H54 (cell line): ENCODE data around the gene SLC45A2.
A peak's percentile ranks its signal among the peaks of the same experiment; 100 is the strongest.
"Not testable (repeated sequence)": the region's sequence is repeated elsewhere in the genome, so short reads cannot be mapped to it uniquely, and the experiment has no call there.

Experiments
- DNase-seq: peaks from one replicate; pipeline ENCODE4 v3.0.0; 2011; ENCODE audit warnings: low spot score, mixed read lengths; ENCODE audit not compliant: insufficient read length
- FAIRE-seq: peaks from 3 replicates; lab custom pipeline; 2011; peaks lifted over from hg19 to GRCh38; lab: Jason Lieb, UNC
- POLR2A ChIP-seq: IDR thresholded peaks from 2 replicates; pipeline ENCODE4 v1.6.1; 2011; ENCODE audit warnings: low read depth, mild to moderate bottlenecking, low read length

The SLC45A2 gene

GRCh38 chr5:33984671-33985124 is at the start of gene SLC45A2:
SLC45A2 (minus strand) TSS chr5:33984693; CDS start chr5:33984583, 110 bp downstream.
- TF ChIP-seq POLR2A, result no peak
- DNase-seq (no peak), FAIRE-seq (no peak)

- no peak for TF ChIP-seq POLR2A
- no peak for DNase-seq
- FAIRE-seq, result no peak
Measured at GRCh38 chr5:34031966-34032365, 47.5 kb upstream of the SLC45A2 start.

GRCh38 chr5:34031117-34031516 is 46.6 kb upstream of the SLC45A2 start:
- DNase-seq (no peak), FAIRE-seq (peak; percentile 20)

GRCh38 chr5:34030585-34030984 is 46.1 kb upstream of the SLC45A2 start:
- DNase-seq, result not testable (repeated sequence)
- FAIRE-seq, result peak; percentile 11

More at GRCh38 chr5:34031117-34031516, 46.6 kb upstream of the SLC45A2 start:
- TF ChIP-seq POLR2A, result no peak

GRCh38 chr5:34030048-34030447 is 45.6 kb upstream of the SLC45A2 start:
- no peak for FAIRE-seq
- DNase-seq, result no peak
- no peak for TF ChIP-seq POLR2A

- no peak for TF ChIP-seq POLR2A
- DNase-seq (no peak), FAIRE-seq (no peak)
Measured at GRCh38 chr5:34028349-34028748, 43.9 kb upstream of the SLC45A2 start.

GRCh38 chr5:34026089-34026761 is 41.7 kb upstream of the SLC45A2 start:
- FAIRE-seq, result no peak

GRCh38 chr5:34022121-34022705 is 37.7 kb upstream of the SLC45A2 start:
- DNase-seq (no peak), FAIRE-seq (peak; percentile 78)
- TF ChIP-seq POLR2A, result no peak

More at GRCh38 chr5:34026089-34026761, 41.7 kb upstream of the SLC45A2 start:
- DNase-seq, result no peak
- no peak for TF ChIP-seq POLR2A

GRCh38 chr5:34021334-34021733 is 36.8 kb upstream of the SLC45A2 start:
- no peak for DNase-seq
- no peak for TF ChIP-seq POLR2A
- FAIRE-seq, result peak; percentile 33

- TF ChIP-seq POLR2A, result no peak
- FAIRE-seq (no peak), DNase-seq (no peak)
Measured at GRCh38 chr5:34020726-34021125, 36.2 kb upstream of the SLC45A2 start.

- DNase-seq (no peak), FAIRE-seq (no peak)
Measured at GRCh38 chr5:34017254-34017653, 32.8 kb upstream of the SLC45A2 start.

GRCh38 chr5:34016750-34017149 is 32.3 kb upstream of the SLC45A2 start:
- no peak for TF ChIP-seq POLR2A
- no peak for FAIRE-seq
- no peak for DNase-seq

More at GRCh38 chr5:34017254-34017653, 32.8 kb upstream of the SLC45A2 start:
- TF ChIP-seq POLR2A, result no peak

GRCh38 chr5:34016222-34016621 is 31.7 kb upstream of the SLC45A2 start:
- no peak for TF ChIP-seq POLR2A
- no peak for FAIRE-seq
- DNase-seq, result no peak

GRCh38 chr5:34015120-34015822 is 30.8 kb upstream of the SLC45A2 start:
- TF ChIP-seq POLR2A, result no peak
- FAIRE-seq (no peak), DNase-seq (no peak)
